Prostate gland (tissue), 2 donors: ENCODE measurements around the gene MOGAT3.

Source experiments
- POLR2A ChIP-seq: fragments of 450-650 bp; IDR thresholded peaks from one replicate; pipeline ENCODE4 v1.6.1; 2016; ENCODE audit warnings: antibody characterized with exemption, mild to moderate bottlenecking
- TF ChIP-seq, protein P1 (sequence below), 4 experiments: fragments of 200-600 bp in 2 of 4; fragments of 450-650 bp in 2 of 4; sonication (generic) in 2 of 4; IDR thresholded peaks; 1 replicate in 3 of 4; 2 replicates in 1 of 4; pipeline ENCODE4 v1.5.1; 2016 to 2019; ENCODE audit warnings: antibody characterized with exemption in 4 of 4, mild to moderate bottlenecking in 2 of 4, moderate library complexity in 2 of 4

DNA sequence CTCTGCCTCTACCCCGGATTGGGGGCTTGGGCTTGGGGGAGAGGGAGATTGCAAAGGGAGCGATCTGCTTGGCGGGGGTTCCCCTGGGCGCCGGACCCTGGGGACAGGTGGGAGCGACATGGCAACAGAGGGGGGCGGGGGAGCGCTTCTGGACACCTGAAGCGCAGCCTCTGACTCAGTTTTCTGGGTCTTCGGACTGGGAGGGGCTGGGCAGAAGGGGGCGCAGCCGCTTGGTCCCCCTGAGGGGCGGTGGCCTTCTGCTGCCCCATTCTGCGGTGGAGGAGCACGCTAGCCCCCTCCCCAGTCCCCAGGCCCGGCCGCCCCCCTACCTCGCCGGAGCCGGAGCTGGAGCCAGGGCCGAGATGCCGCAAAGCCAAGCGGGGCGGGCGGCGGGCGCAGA, 21.1 kb downstream of the MOGAT3 start:
- TF ChIP-seq, protein P1, sequence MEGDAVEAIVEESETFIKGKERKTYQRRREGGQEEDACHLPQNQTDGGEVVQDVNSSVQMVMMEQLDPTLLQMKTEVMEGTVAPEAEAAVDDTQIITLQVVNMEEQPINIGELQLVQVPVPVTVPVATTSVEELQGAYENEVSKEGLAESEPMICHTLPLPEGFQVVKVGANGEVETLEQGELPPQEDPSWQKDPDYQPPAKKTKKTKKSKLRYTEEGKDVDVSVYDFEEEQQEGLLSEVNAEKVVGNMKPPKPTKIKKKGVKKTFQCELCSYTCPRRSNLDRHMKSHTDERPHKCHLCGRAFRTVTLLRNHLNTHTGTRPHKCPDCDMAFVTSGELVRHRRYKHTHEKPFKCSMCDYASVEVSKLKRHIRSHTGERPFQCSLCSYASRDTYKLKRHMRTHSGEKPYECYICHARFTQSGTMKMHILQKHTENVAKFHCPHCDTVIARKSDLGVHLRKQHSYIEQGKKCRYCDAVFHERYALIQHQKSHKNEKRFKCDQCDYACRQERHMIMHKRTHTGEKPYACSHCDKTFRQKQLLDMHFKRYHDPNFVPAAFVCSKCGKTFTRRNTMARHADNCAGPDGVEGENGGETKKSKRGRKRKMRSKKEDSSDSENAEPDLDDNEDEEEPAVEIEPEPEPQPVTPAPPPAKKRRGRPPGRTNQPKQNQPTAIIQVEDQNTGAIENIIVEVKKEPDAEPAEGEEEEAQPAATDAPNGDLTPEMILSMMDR (IDR thresholded peaks at IDR 0.05), result no peak
- no peak for TF ChIP-seq POLR2A
